OCI-LY1 (cell line): ENCODE data around the gene LPIN1.

ENCODE experiments used
- H2AFZ ChIP-seq: fragments of 200-600 bp; sonication (generic), shearing (Covaris generic); 2 replicates; pipeline ENCODE4 v1.6.0; 2014; ENCODE audit warnings: antibody characterized with exemption, mild to moderate bottlenecking, low read length
- H3F3A ChIP-seq: fragments of 200-600 bp; sonication (generic), shearing (Covaris generic); 2 replicates; pipeline ENCODE4 v1.6.0; 2014; ENCODE audit warnings: mild to moderate bottlenecking, antibody characterized with exemption, low read length, moderate library complexity; ENCODE audit not compliant: insufficient read depth
- H3K27ac ChIP-seq: fragments of 200-600 bp; sonication (generic); 2 replicates; pipeline ENCODE4 v1.5.1; 2014; ENCODE audit warnings: low read length, mixed run types, mild to moderate bottlenecking, low read depth; ENCODE audit not compliant: poor library complexity, severe bottlenecking
- H3K27me3 ChIP-seq: fragments of 200-600 bp; sonication (generic); 2 replicates; pipeline ENCODE4 v1.6.0; 2014; ENCODE audit warnings: antibody characterized with exemption, mild to moderate bottlenecking, low read length, moderate library complexity; ENCODE audit not compliant: insufficient read depth
- H3K36me3 ChIP-seq: fragments of 200-600 bp; sonication (generic); 2 replicates; pipeline ENCODE4 v1.6.1; 2014; ENCODE audit warnings: mild to moderate bottlenecking, antibody characterized with exemption, low read length, moderate library complexity, mixed read lengths; ENCODE audit not compliant: insufficient read depth
- H3K4me1 ChIP-seq: fragments of 200-600 bp; sonication (generic); 2 replicates; pipeline ENCODE4 v1.5.1; 2014; ENCODE audit warnings: mild to moderate bottlenecking, low read length, moderate library complexity; ENCODE audit not compliant: insufficient read depth, severe bottlenecking
- H3K4me2 ChIP-seq: fragments of 200-600 bp; sonication (generic), shearing (Covaris generic); 2 replicates; pipeline ENCODE4 v1.6.1; 2014; ENCODE audit warnings: low read length
- H3K4me3 ChIP-seq: fragments of 200-600 bp; sonication (generic); 2 replicates; pipeline ENCODE4 v1.5.1; 2014; ENCODE audit warnings: low read length, low read depth, mild to moderate bottlenecking, mixed read lengths; ENCODE audit not compliant: poor library complexity, severe bottlenecking
- H3K79me2 ChIP-seq: fragments of 200-600 bp; shearing (Covaris generic); 2 replicates; pipeline ENCODE4 v1.6.1; 2016; ENCODE audit warnings: mixed run types, low read length, mixed read lengths; ENCODE audit not compliant: insufficient read depth
- H3K9ac ChIP-seq: fragments of 200-600 bp; sonication (generic), shearing (Covaris generic); 2 replicates; pipeline ENCODE4 v1.6.1; 2014; ENCODE audit warnings: mild to moderate bottlenecking, low read length, mixed read lengths
- H3K9me2 ChIP-seq: fragments of 200-600 bp; sonication (generic), shearing (Covaris generic); 2 replicates; pipeline ENCODE4 v1.6.1; 2014; ENCODE audit warnings: low read depth, mild to moderate bottlenecking, low read length, mixed read lengths
- H3K9me3 ChIP-seq: fragments of 200-600 bp; shearing (Covaris generic); 2 replicates; pipeline ENCODE4 v1.6.1; 2014; ENCODE audit warnings: low read length, mixed read lengths
- H4K20me1 ChIP-seq: fragments of 200-600 bp; sonication (generic), shearing (Covaris generic); 2 replicates; pipeline ENCODE4 v1.6.0; 2016; ENCODE audit warnings: mild to moderate bottlenecking, low read length; ENCODE audit not compliant: insufficient read depth
- CTCF ChIP-seq: fragments of 200-600 bp; sonication (generic), shearing (Covaris generic); IDR thresholded peaks from 2 replicates; pipeline ENCODE4 v1.5.1; 2017; ENCODE audit warnings: mild to moderate bottlenecking, antibody characterized with exemption, low read length, moderate library complexity, mixed read lengths
- EZH2 ChIP-seq: fragments of 200-600 bp; sonication (generic), shearing (Covaris generic); IDR thresholded peaks from 2 replicates; pipeline ENCODE4 v1.8.0; 2017; ENCODE audit warnings: borderline replicate concordance, mixed run types, mild to moderate bottlenecking, antibody characterized with exemption, low read length, moderate library complexity, mixed read lengths

The LPIN1 gene

DNA sequence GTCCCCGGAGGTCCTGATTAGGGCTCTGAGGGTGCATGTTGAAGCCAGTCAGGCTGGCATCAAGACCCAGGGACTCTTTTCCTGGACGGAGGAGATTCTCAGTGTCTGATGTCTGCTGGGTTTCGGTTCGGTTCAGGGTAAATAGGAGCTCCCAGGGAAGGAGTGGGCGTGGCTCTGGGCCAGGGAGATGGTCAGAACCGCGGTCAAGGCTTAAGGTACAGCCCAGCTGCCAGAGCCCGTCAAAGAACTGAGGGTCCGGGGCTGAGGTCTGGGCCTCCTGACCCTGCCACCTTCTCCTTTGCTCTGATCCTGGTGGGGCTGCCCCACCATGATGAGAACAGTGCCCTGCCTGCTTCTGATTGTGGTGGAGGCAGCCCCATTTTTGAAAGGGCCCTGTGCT lies 39.8 kb downstream of the LPIN1 start:
- Histone ChIP-seq H3K4me2 (no peak overlapping the region), H3K4me1 (no peaks in the 10 kb centered on the region), H3K79me2 (no peaks in the 10 kb centered on the region), H3K9me2 (no peaks in the 10 kb centered on the region), H3K4me3 (no peak overlapping the region), H3K9ac (no peak overlapping the region), H3K36me3 (peaks cover 98% of the 10 kb centered on the region), H2AFZ (no peak overlapping the region), H3K27me3 (no peaks in the 10 kb centered on the region), H3K27ac (no peak overlapping the region), H3K9me3 (peaks cover 5% of the 10 kb centered on the region; the same call in 1 of the 2 replicates), H3F3A (no peaks in the 10 kb centered on the region), H4K20me1 (no peaks in the 10 kb centered on the region)
- TF ChIP-seq CTCF, result no peak
- no peak for TF ChIP-seq EZH2

- H3K36me3 ChIP-seq, result peaks cover 98% of the 10 kb centered on the region
- TF ChIP-seq CTCF (no peak), EZH2 (no peak)
Observed at GRCh38 chr2:11786592-11786991, 40.2 kb downstream of the LPIN1 start.

GRCh38 chr2:11787991-11788390 lies 41.6 kb downstream of the LPIN1 start:
- no peaks in the 10 kb centered on the region for H3K9me2 ChIP-seq
- no peak for TF ChIP-seq CTCF
- TF ChIP-seq EZH2, result no peak
- H3K9me3 ChIP-seq, result peaks cover 5% of the 10 kb centered on the region; the same call in 1 of the 2 replicates
- H3K27ac ChIP-seq, result no peak overlapping the region
- no peak overlapping the region for H3K4me3 ChIP-seq
- H3K4me2 ChIP-seq, result no peak overlapping the region
- H3K36me3 ChIP-seq, result peaks cover 98% of the 10 kb centered on the region
- H2AFZ ChIP-seq, result no peak overlapping the region
- H4K20me1 ChIP-seq, result no peaks in the 10 kb centered on the region
- H3K27me3 ChIP-seq, result no peaks in the 10 kb centered on the region
- no peak overlapping the region for H3K9ac ChIP-seq
- no peaks in the 10 kb centered on the region for H3F3A ChIP-seq
- H3K79me2 ChIP-seq, result no peaks in the 10 kb centered on the region
- no peaks in the 10 kb centered on the region for H3K4me1 ChIP-seq

More at GRCh38 chr2:11786592-11786991, 40.2 kb downstream of the LPIN1 start:
- Histone ChIP-seq H3K9ac (no peak overlapping the region), H2AFZ (no peak overlapping the region), H3K4me2 (no peak overlapping the region), H3F3A (no peaks in the 10 kb centered on the region), H3K4me1 (no peaks in the 10 kb centered on the region), H3K9me3 (peaks cover 5% of the 10 kb centered on the region; the same call in 1 of the 2 replicates), H3K27me3 (no peaks in the 10 kb centered on the region), H3K79me2 (no peaks in the 10 kb centered on the region), H3K4me3 (no peak overlapping the region), H4K20me1 (no peaks in the 10 kb centered on the region), H3K27ac (no peak overlapping the region), H3K9me2 (no peaks in the 10 kb centered on the region)
